Muscle of leg (tissue), 11 donors: Measurements from ENCODE around the gene UXS1. TPM values are rescaled to one million over a fixed set of nuclear protein-coding genes. Genes with fewer than 3 reads are reported as not detected.
A peak's percentile ranks its signal among the peaks of the same experiment; 100 is the strongest.

Source experiments
- DNase-seq: peaks from one replicate; pipeline ENCODE4 v3.0.0; 2013
- H3K27ac ChIP-seq: one replicate; pipeline ENCODE4 v1.5.1; 2013; ENCODE audit warnings: mild to moderate bottlenecking, low read length, control low read depth
- H3K27me3 ChIP-seq: one replicate; pipeline ENCODE4 v1.6.1; 2013; ENCODE audit warnings: low read length; ENCODE audit not compliant: control insufficient read depth, insufficient read depth
- H3K36me3 ChIP-seq: one replicate; pipeline ENCODE4 v1.6.1; 2013; ENCODE audit warnings: low read length; ENCODE audit not compliant: control insufficient read depth, insufficient read depth
- H3K4me1 ChIP-seq: one replicate; pipeline ENCODE4 v1.6.1; 2013; ENCODE audit warnings: low read length; ENCODE audit not compliant: control insufficient read depth, insufficient read depth
- H3K4me3 ChIP-seq: one replicate; pipeline ENCODE4 v1.5.1; 2013; ENCODE audit warnings: low read length, control low read depth
- H3K9me3 ChIP-seq: replicated peaks from 2 replicates; pipeline ENCODE4 v1.6.1; 2013; ENCODE audit warnings: low read depth, low read length; ENCODE audit not compliant: control insufficient read depth
- WGBS: methylation state at CpG from one replicate; pipeline ENCODE4 v1.1.5; 2013; ENCODE audit warnings: missing lambda C conversion rate; ENCODE audit not compliant: insufficient coverage; 5-methylcytosine and 5-hydroxymethylcytosine counted together
- polyA plus RNA-seq, 8 donors: library from polyadenylated mRNA; unstranded; fragments of 120-200 nt; gene quantifications; one replicate each; pipeline versions ENCODE4 v1.2.1 to v1.2.3, GENCODE V29; 2013; ENCODE audit warnings: inconsistent platforms in 1 of 8, low replicate concordance in 1 of 8; ENCODE audit not compliant: insufficient read length in 8 of 8, insufficient read depth in 1 of 8
- total RNA-seq: library from RNA; stranded (reverse); fragments of 120-200 nt; gene quantifications from one replicate; pipeline ENCODE4 v1.2.4, GENCODE V29; 2013

UXS1 gene
- total and polyA plus RNA-seq, 9 donors = 31.0 to 42.7 (median 34.9) TPM

DNA sequence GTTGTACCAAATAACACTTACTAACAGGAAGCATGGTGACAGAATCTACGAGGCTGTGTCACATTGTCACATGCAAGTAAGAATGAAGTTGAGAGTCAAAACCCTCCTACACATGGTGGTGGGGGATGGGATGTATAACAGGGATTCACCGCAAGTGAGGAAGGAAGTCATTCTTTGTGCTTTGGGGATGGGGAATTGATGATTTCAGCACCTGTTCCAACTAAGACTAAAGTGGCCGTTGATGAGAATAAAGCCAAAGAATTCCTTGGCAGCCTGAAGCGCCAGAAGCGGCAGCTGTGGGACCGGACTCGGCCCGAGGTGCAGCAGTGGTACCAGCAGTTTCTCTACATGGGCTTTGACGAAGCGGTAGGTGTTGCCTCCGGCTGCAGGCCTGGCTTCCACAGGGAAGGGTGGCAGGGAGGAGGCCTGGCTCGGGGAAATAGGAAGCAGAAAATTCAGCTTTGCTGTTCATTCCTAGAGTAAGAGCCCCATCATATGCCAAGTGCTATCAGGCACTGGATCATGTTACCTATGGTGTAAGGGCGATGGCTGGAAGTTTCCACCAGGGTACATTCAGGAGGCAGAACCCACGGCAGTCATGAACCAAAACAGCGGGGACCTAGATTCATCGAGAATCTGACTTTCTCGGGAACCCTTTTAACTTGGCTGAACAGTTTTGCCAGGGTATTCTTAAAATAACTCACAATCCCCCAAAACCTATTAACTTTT lies 120.3 kb downstream of the UXS1 start:
- 30% methylated on average over 11 of the region's 17 CpGs for WGBS
- Histone ChIP-seq H3K9me3 (no peaks in the 10 kb centered on the region), H3K27ac (peak overlapping the region; percentile 52), H3K4me1 (peaks cover 37% of the 10 kb centered on the region), H3K4me3 (no peak overlapping the region), H3K27me3 (no peaks in the 10 kb centered on the region), H3K36me3 (no peaks in the 10 kb centered on the region)
- peak; percentile 79 for DNase-seq

- H3K36me3 ChIP-seq = no peaks in the 10 kb centered on the region
- H3K4me3 ChIP-seq = no peak overlapping the region
- no peaks in the 10 kb centered on the region for H3K9me3 ChIP-seq
- DNase-seq = no peak
- peaks cover 43% of the 10 kb centered on the region for H3K4me1 ChIP-seq
- peaks cover 7% of the 10 kb centered on the region for H3K27me3 ChIP-seq
- 100% methylated on average over 3 of the region's 4 CpGs for WGBS
- H3K27ac ChIP-seq = no peak overlapping the region
These were observed 123.9 kb downstream of the UXS1 start for GRCh38 chr2:106070181-106070580.

DNA sequence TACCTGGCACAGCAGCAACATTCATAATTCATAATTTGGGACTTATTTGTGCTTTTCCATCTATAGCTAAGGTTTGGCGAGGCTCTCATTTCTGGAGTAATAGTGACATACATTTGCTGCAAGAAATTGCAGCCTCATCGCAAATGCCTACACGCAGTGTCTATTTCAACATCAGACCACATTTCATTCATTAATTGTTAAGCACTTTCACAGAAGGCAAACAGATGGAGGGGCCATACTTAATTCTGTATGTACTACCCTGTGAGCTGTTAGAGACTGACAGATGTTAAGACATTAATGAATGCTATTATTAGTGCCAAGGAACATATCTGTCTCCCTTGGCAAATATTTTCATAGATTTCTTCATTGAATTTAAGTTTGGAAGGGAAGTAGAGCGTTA lies 125.7 kb downstream of the UXS1 start:
- DNase-seq = peak; percentile 73
- Histone ChIP-seq H3K27me3 (peaks cover 7% of the 10 kb centered on the region), H3K36me3 (no peaks in the 10 kb centered on the region), H3K27ac (no peak overlapping the region), H3K4me3 (no peak overlapping the region), H3K9me3 (no peaks in the 10 kb centered on the region), H3K4me1 (peaks cover 36% of the 10 kb centered on the region)
- WGBS = no CpG with 5 or more reads among the region's 4 CpGs

DNA sequence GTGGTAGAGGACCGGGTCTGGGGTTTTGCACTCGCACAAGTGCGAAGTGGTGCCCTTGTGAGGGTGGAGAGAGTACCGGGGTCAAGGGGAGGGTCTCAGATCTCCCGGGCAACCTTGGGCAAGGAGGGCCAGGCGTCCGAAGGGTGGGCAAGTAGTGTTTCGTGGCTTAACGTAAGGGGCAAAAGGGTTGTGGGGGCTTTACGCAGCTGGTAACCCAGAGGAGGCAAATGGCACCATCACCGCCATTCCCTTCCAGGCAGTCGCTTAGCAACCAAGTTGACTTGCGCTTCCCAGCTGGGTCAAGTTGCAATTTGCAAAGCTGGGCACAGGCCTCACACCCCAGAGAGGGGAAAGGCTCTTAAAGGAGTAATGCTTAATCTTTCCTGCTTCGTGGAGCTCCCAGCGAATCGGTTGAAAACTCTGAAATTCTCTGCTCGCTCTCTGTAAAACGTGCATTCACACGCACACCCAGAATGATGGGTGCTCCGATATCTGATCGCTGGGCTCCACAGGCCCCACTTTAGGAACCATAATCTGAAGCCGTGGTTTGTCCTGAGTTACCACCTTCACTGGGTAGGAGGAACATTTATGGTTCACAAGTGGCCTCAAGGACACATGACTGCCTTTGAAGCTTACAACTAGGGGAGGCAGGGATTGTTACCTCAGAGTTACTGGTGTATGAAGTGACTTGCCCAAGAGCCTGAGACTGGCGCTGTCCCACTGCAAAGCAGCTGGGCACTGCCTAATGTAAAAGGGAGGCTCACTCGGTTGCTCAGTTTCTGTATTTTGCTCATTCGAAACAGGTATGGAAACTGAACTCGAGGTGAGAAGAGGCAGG lies 127.9 kb downstream of the UXS1 start:
- Histone ChIP-seq H3K4me3 (peak overlapping the region; percentile 39), H3K4me1 (peaks cover 28% of the 10 kb centered on the region), H3K27ac (peak overlapping the region; percentile 62), H3K27me3 (peaks cover 7% of the 10 kb centered on the region), H3K36me3 (no peaks in the 10 kb centered on the region), H3K9me3 (no peaks in the 10 kb centered on the region)
- WGBS = 40% methylated on average over 24 of the region's 26 CpGs
- DNase-seq = peak; percentile 84

GRCh38 chr2:106065268-106065982 lies 128.7 kb downstream of the UXS1 start:
- 5% methylated on average over 66 of the region's 68 CpGs for WGBS
- H3K36me3 ChIP-seq = no peaks in the 10 kb centered on the region
- peaks cover 4% of the 10 kb centered on the region for H3K9me3 ChIP-seq
- peaks cover 28% of the 10 kb centered on the region for H3K4me1 ChIP-seq
- DNase-seq = peak; percentile 46
- peak overlapping the region; percentile 62 for H3K27ac ChIP-seq
- peaks cover 7% of the 10 kb centered on the region for H3K27me3 ChIP-seq
- H3K4me3 ChIP-seq = peak overlapping the region; percentile 39

GRCh38 chr2:106063181-106063580 lies 130.9 kb downstream of the UXS1 start:
- peaks cover 7% of the 10 kb centered on the region for H3K27me3 ChIP-seq
- H3K4me3 ChIP-seq = no peak overlapping the region
- 57% methylated on average over 1 of the region's 5 CpGs for WGBS
- H3K4me1 ChIP-seq = peaks cover 29% of the 10 kb centered on the region
- no peak for DNase-seq
- H3K9me3 ChIP-seq = peaks cover 4% of the 10 kb centered on the region
- H3K36me3 ChIP-seq = no peaks in the 10 kb centered on the region
- H3K27ac ChIP-seq = no peak overlapping the region

DNA sequence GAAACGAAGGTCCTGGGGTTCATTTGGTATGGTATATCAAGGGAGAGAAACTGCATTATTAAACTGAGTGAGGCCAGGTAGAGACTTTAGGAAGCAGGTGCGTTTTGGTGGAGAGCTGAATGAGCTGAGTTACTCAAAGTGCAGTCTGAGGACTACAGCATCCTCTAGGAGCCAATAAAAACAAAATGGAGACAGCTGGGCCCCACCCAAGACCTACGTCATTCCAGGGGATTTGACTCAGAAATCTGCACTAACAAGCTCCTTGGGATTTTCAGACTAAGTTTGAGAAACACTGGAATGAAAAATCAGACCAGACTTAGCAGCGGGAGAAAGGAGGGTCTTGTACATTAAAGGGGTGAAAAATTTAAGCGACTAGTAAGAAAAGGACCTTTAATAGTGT lies 131.5 kb downstream of the UXS1 start:
- peaks cover 29% of the 10 kb centered on the region for H3K4me1 ChIP-seq
- WGBS = 34% methylated on average over 3 of the region's 5 CpGs
- H3K27me3 ChIP-seq = peaks cover 7% of the 10 kb centered on the region
- no peaks in the 10 kb centered on the region for H3K36me3 ChIP-seq
- peak; percentile 69 for DNase-seq
- H3K27ac ChIP-seq = peak overlapping the region; percentile 52
- H3K9me3 ChIP-seq = peaks cover 4% of the 10 kb centered on the region
- H3K4me3 ChIP-seq = no peak overlapping the region

- 26% methylated on average over 5 of the region's 9 CpGs for WGBS
- peak; percentile 84 for DNase-seq
- H3K36me3 ChIP-seq = no peaks in the 10 kb centered on the region
- peak overlapping the region; percentile 52 for H3K27ac ChIP-seq
- peaks cover 7% of the 10 kb centered on the region for H3K27me3 ChIP-seq
- H3K4me1 ChIP-seq = peaks cover 29% of the 10 kb centered on the region
- H3K4me3 ChIP-seq = no peak overlapping the region
- H3K9me3 ChIP-seq = peaks cover 4% of the 10 kb centered on the region
These were observed 132.3 kb downstream of the UXS1 start for GRCh38 chr2:106061611-106062349.

DNA sequence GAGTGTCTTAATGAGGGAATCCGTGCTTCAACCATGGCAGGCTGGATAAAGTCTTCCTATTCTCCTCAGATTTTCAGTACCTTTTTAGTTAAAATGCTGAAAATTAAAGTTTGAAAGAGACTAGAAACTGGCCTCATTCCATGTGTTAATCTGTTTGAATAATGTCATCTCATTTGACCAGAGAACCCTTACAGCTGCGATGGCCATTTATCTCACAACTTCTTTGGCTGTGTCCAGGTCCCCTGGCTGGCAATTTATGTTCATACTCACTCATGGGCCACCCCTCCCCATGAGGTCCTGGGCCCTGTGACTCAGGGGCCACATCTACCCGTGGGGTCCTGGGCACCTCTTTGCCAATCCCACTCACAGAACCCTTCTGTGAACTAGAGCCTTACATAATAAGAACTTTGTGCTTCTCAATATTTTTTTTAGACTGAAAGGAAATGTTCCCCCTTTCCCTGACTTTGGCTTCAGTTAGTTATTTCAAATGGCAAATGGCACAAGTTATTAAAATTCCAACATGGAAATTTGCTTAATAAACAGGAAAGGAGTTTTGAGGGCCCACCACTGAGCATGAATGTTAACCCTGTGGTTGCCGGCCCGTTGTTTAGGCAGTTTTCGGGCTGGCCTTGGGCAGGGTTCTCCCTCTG lies 134.6 kb downstream of the UXS1 start:
- H3K4me3 ChIP-seq = no peak overlapping the region
- H3K9me3 ChIP-seq = peaks cover 4% of the 10 kb centered on the region
- 75% methylated on average over 1 of the region's 6 CpGs for WGBS

More for the DNA sequence above, 134.6 kb downstream of the UXS1 start:
- Histone ChIP-seq H3K27me3 (no peaks in the 10 kb centered on the region), H3K36me3 (no peaks in the 10 kb centered on the region), H3K27ac (no peak overlapping the region), H3K4me1 (peaks cover 14% of the 10 kb centered on the region)
- DNase-seq = peak; percentile 48
